NCI-H2171 treated with DMSO at 0.1 percent for 48 hours (cell line): Measurements from ENCODE around the gene NT5C.
"Not testable (repeated sequence)": the region's sequence is repeated elsewhere in the genome, so short reads cannot be mapped to it uniquely, and the experiment has no call there.

Experiments
- DNase-seq: peaks from one replicate; lab custom pipeline; 2025; lab: John Stamatoyannopoulos, UW

Gene NT5C

GRCh38 chr17:75131278-75132017 is at the start of gene NT5C:
NT5C (minus strand) TSS chr17:75131742; CDS start chr17:75131707, 35 bp downstream.
- DNase-seq: peak; percentile 79

GRCh38 chr17:75181110-75181509 is 49.6 kb upstream of the NT5C start:
- DNase-seq: no peak

GRCh38 chr17:75178453-75178852 is 46.9 kb upstream of the NT5C start:
- no peak for DNase-seq

- no peak for DNase-seq
Measured at GRCh38 chr17:75176625-75177024, 45.1 kb upstream of the NT5C start.

GRCh38 chr17:75174996-75175395 is 43.5 kb upstream of the NT5C start:
- no peak for DNase-seq

GRCh38 chr17:75173526-75173925 is 42.0 kb upstream of the NT5C start:
- no peak for DNase-seq

GRCh38 chr17:75168998-75169397 is 37.5 kb upstream of the NT5C start:
- no peak for DNase-seq

GRCh38 chr17:75164606-75165005 is 33.1 kb upstream of the NT5C start:
- not testable (repeated sequence) for DNase-seq

GRCh38 chr17:75163074-75163473 is 31.5 kb upstream of the NT5C start:
- no peak for DNase-seq

- no peak for DNase-seq
Measured at GRCh38 chr17:75160211-75160610, 28.7 kb upstream of the NT5C start.

GRCh38 chr17:75159196-75160031 is 27.9 kb upstream of the NT5C start:
- no peak for DNase-seq

- DNase-seq: not testable (repeated sequence)
Measured at GRCh38 chr17:75158480-75158879, 26.9 kb upstream of the NT5C start.

GRCh38 chr17:75155191-75155601 is 23.7 kb upstream of the NT5C start:
- peak; percentile 23 for DNase-seq

GRCh38 chr17:75154195-75155106 is 22.9 kb upstream of the NT5C start, which contains the start of gene JPT1:
JPT1 (minus strand) TSS chr17:75154512; CDS start chr17:75154397, 115 bp downstream.
- DNase-seq: peak; percentile 98

GRCh38 chr17:75153780-75154194 is 22.2 kb upstream of the NT5C start:
- DNase-seq: no peak

- peak; percentile 39 for DNase-seq
Measured at GRCh38 chr17:75152922-75153779, 21.6 kb upstream of the NT5C start.

GRCh38 chr17:75152523-75152921 is 21.0 kb upstream of the NT5C start:
- no peak for DNase-seq

- DNase-seq: no peak
Measured at GRCh38 chr17:75151930-75152329, 20.4 kb upstream of the NT5C start.

- DNase-seq: no peak
Measured at GRCh38 chr17:75147878-75148546, 16.5 kb upstream of the NT5C start.

- DNase-seq: no peak
Measured at GRCh38 chr17:75146592-75146991, 15.1 kb upstream of the NT5C start.
